Spleen (tissue), 13 donors: ENCODE data around the gene SP4. TPM values are rescaled to one million over a fixed set of nuclear protein-coding genes. Genes with fewer than 3 reads are reported as not detected.

ENCODE experiments used
- DNase-seq: peaks from one replicate; pipeline ENCODE4 v3.0.0-alpha.2; 2020
- H3K27ac ChIP-seq, 8 donors: fragments of 200-600 bp; sonication (generic) in 7 of 8; 1 replicate in 4 of 8; 2 replicates in 4 of 8; pipeline versions ENCODE4 v1.5.0 to v1.8.0; 2016 to 2021; ENCODE audit warnings: inconsistent platforms in 4 of 8, mild to moderate bottlenecking in 4 of 8, moderate library complexity in 1 of 8
- H3K27me3 ChIP-seq, 7 donors: fragments of 200-600 bp; sonication (generic) in 6 of 7; replicated peaks in 1 of 7; 1 replicate in 4 of 7; 2 replicates in 3 of 7; pipeline versions ENCODE4 v1.5.0 to v1.8.0; 2016 to 2021; ENCODE audit warnings: inconsistent platforms in 3 of 7, mild to moderate bottlenecking in 1 of 7
- H3K36me3 ChIP-seq, 6 donors: fragments of 200-600 bp; sonication (generic) in 5 of 6; 1 replicate in 4 of 6; 2 replicates in 2 of 6; pipeline versions ENCODE4 v1.5.0 to v1.8.0; 2016 to 2021; ENCODE audit warnings: inconsistent platforms in 2 of 6
- H3K4me1 ChIP-seq, 6 donors: fragments of 200-600 bp; sonication (generic) in 5 of 6; 1 replicate in 3 of 6; 2 replicates in 3 of 6; pipeline versions ENCODE4 v1.5.0 to v1.8.0; 2016 to 2021; ENCODE audit warnings: inconsistent platforms in 3 of 6
- H3K4me3 ChIP-seq, 8 donors: fragments of 200-600 bp; sonication (generic) in 7 of 8; 1 replicate in 4 of 8; 2 replicates in 4 of 8; pipeline versions ENCODE4 v1.5.0 to v1.8.0; 2016 to 2021; ENCODE audit warnings: inconsistent platforms in 4 of 8, mild to moderate bottlenecking in 4 of 8, moderate library complexity in 2 of 8
- H3K9me3 ChIP-seq, 8 donors: fragments of 200-600 bp; sonication (generic) in 7 of 8; 1 replicate in 4 of 8; 2 replicates in 4 of 8; pipeline versions ENCODE4 v1.5.0 to v1.8.0; 2016 to 2021; ENCODE audit warnings: inconsistent platforms in 4 of 8
- CTCF ChIP-seq, 11 experiments: fragments of 200-600 bp in 7 of 11; fragments of 450-650 bp in 4 of 11; sonication (generic) in 4 of 11; IDR thresholded peaks in 8 of 11; conservative IDR thresholded peaks in 3 of 11; 1 replicate in 7 of 11; 2 replicates in 4 of 11; pipeline versions ENCODE4 v1.4.0 to v1.8.0; 2016 to 2021; ENCODE audit warnings: antibody characterized with exemption in 11 of 11, inconsistent platforms in 4 of 11, mild to moderate bottlenecking in 1 of 11
- POLR2A ChIP-seq, 3 donors: fragments of 450-650 bp; IDR thresholded peaks; one replicate each; pipeline ENCODE4 v1.5.1; 2017; ENCODE audit warnings: antibody characterized with exemption in 3 of 3, mild to moderate bottlenecking in 1 of 3
- POLR2AphosphoS5 ChIP-seq, 3 donors: sonication (generic); formaldehyde crosslinking; IDR thresholded peaks; one replicate each; pipeline ENCODE4 v1.5.1; 2017; ENCODE audit warnings: antibody characterized with exemption in 3 of 3
- WGBS, 5 donors: extraction: QIAGEN DNeasy Blood & Tissue Kit in 3 of 5; methylation state at CpG; one replicate each; pipeline versions ENCODE4 v1.1.5 to v1.1.7; 2013 to 2018; 5-methylcytosine and 5-hydroxymethylcytosine counted together
- intact Hi-C: fragments of 100-400 bp; cut with DNase I; formaldehyde crosslinking; loops from one replicate; pipeline ENCODE4 v1.15.0; 2023; ENCODE audit warnings: low total_unique reads
- long read RNA-seq, 2 donors: transcript quantifications; one replicate each; lab custom pipeline, GENCODE V29; 2026
- polyA plus RNA-seq, 3 donors: library from polyadenylated mRNA; stranded (reverse); fragments of 200-250 nt; gene quantifications; one replicate each; pipeline ENCODE4 v1.2.1, GENCODE V29; 2013
- total RNA-seq, 7 donors: library from RNA; depleted of rRNA in 3 of 7; stranded (reverse); fragments of >200 nt in 3 of 7; fragmentation: NEBNext Ultra II Directional in 4 of 7; extraction: Animal tissue kit (Norgen Biotek cat#: 25700) in 4 of 7; gene quantifications; one replicate each; pipeline versions ENCODE4 v1.1.0 to v1.2.1, GENCODE V29; 2016 to 2021
- donor health status: healthy with polysubstance abuse.
- donor health status: DM: no; HTN: no; CAD: no; lungs with moderate emphysema.
- donor health status: DM: no; HTN: no; CAD: no.
- donor health status: Bipolar disorder and iron deficiency.
- donor health status: healthy.
- donor health status: DM: no; HTN: no; CAD: no.
- donor health status: DM: yes; HTN: yes; CAD: no.

SP4 gene
- total RNA-seq = 10 to 100 TPM; 13.9 to 19.0 (median 14.6) TPM
- polyA plus RNA-seq = 1 to 10 TPM; 2.5 to 3.9 (median 3.1) TPM
- long read RNA-seq, donor 1, full-length matches to known transcripts = 1 of 1 reads
- long read RNA-seq, donor 1, partial matches to known transcripts = 0 of 1 reads
- long read RNA-seq, donor 1, other reads (novel, unspliced or antisense) = 0 of 1 reads
- long read RNA-seq, donor 2, full-length matches to known transcripts = 1 of 1 reads
- long read RNA-seq, donor 2, partial matches to known transcripts = 0 of 1 reads
- long read RNA-seq, donor 2, other reads (novel, unspliced or antisense) = 0 of 1 reads

GRCh38 chr7:21427871-21428658 is at the start of gene SP4:
SP4 (plus strand) TSS chr7:21428083; CDS start chr7:21428252, 169 bp downstream.
- peak within 1 kb of the TSS; percentile 70 to 97 (median 85) for H3K4me3 ChIP-seq
- peak; percentile 99 for DNase-seq
- 0 to 1% (median 1%) methylated on average over 36 to 63 of the region's 63 CpGs for WGBS, 5 donors
- TF ChIP-seq POLR2A (IDR thresholded peaks at IDR 0.05) (peak in 1 of 3 donors; percentile 14), POLR2AphosphoS5 (IDR thresholded peaks at IDR 0.05) (peak; percentile 88 to 92 (median 89)), CTCF (IDR thresholded peaks at IDR 0.05 in 8 of 11, conservative IDR thresholded peaks at IDR 0.05 in 3 of 11) (peak in 2 of 11 experiments; percentile 9 to 15)
- peak within 1 kb of the TSS; percentile 95 to 99 (median 98) for H3K27ac ChIP-seq
- H3K36me3 ChIP-seq = peaks cover 0 to 13% (median 3%) of the 10 kb centered on the region in 6 donors
- intact Hi-C loops = no loop called here
- H3K9me3 ChIP-seq = no peaks in the 10 kb centered on the region
- H3K4me1 ChIP-seq = peaks cover 39 to 61% (median 53%) of the 10 kb centered on the region in 6 donors
- no peaks in the 10 kb centered on the region for H3K27me3 ChIP-seq

GRCh38 chr7:21383227-21384220 is 44.4 kb upstream of the SP4 start:
- TF ChIP-seq POLR2AphosphoS5 (IDR thresholded peaks at IDR 0.05) = no peak
- no peak for TF ChIP-seq CTCF (IDR thresholded peaks at IDR 0.05 in 8 of 11, conservative IDR thresholded peaks at IDR 0.05 in 3 of 11)
- TF ChIP-seq POLR2A (IDR thresholded peaks at IDR 0.05) = no peak
- Histone ChIP-seq H3K27ac (peak overlapping the region in 2 of 8 donors; percentile 24 to 37), H3K27me3 (no peaks in the 10 kb centered on the region), H3K4me3 (no peak overlapping the region), H3K9me3 (peaks cover 0 to under 1% (median 0%) of the 10 kb centered on the region in 8 donors), H3K4me1 (peaks cover 0 to 6% (median 0%) of the 10 kb centered on the region in 6 donors), H3K36me3 (no peaks in the 10 kb centered on the region)
- intact Hi-C loops = no loop called here
- 45 to 72% (median 53%) methylated on average over 2 of the region's 2 CpGs for WGBS, 5 donors
- DNase-seq = no peak

GRCh38 chr7:21393937-21394336 is 33.9 kb upstream of the SP4 start:
- no peak for DNase-seq
- Histone ChIP-seq H3K27me3 (no peaks in the 10 kb centered on the region), H3K4me1 (no peaks in the 10 kb centered on the region), H3K9me3 (no peaks in the 10 kb centered on the region), H3K27ac (no peak overlapping the region), H3K4me3 (no peak overlapping the region), H3K36me3 (no peaks in the 10 kb centered on the region)
- 42 to 50% (median 45%) methylated on average over 2 of the region's 2 CpGs for WGBS, 5 donors
- TF ChIP-seq CTCF (IDR thresholded peaks at IDR 0.05 in 8 of 11, conservative IDR thresholded peaks at IDR 0.05 in 3 of 11) (no peak), POLR2A (IDR thresholded peaks at IDR 0.05) (no peak), POLR2AphosphoS5 (IDR thresholded peaks at IDR 0.05) (no peak)
- intact Hi-C loops = no loop called here
